Measurements from ENCODE around the gene DUSP11.
A peak's percentile ranks its signal among the peaks of the same experiment; 100 is the strongest.
"Not testable (repeated sequence)": the region's sequence is repeated elsewhere in the genome, so short reads cannot be mapped to it uniquely, and the experiment has no call there.

DUSP11 gene

GRCh38 chr2:73776381-73776780 lies 3.5 kb downstream of the DUSP11 start:
- intact Hi-C loops (cut with DNase I), result no loop called here

GRCh38 chr2:73772819-73773218 lies 7.1 kb downstream of the DUSP11 start:
- intact Hi-C loops (cut with DNase I), result no loop called here
- DNase-seq, result no peak

More at GRCh38 chr2:73776381-73776780, 3.5 kb downstream of the DUSP11 start:
- DNase-seq, result no peak

- no peak for DNase-seq
- intact Hi-C loops (cut with DNase I), result no loop called here
Measured at GRCh38 chr2:73770725-73771124, 9.2 kb downstream of the DUSP11 start.

GRCh38 chr2:73766994-73767393 lies 12.9 kb downstream of the DUSP11 start:
- DNase-seq, result no peak
- intact Hi-C loops (cut with DNase I), result no loop called here

- intact Hi-C loops (cut with DNase I), result no loop called here
- DNase-seq, result no peak
Measured at GRCh38 chr2:73766349-73766748, 13.6 kb downstream of the DUSP11 start.

- intact Hi-C loops (cut with DNase I), result no loop called here
- no peak for DNase-seq
Measured at GRCh38 chr2:73764945-73765344, 15.0 kb downstream of the DUSP11 start.

- intact Hi-C loops (cut with DNase I), result no loop called here
Measured at GRCh38 chr2:73762571-73762970, 17.3 kb downstream of the DUSP11 start.

GRCh38 chr2:73759904-73760303 lies 20.0 kb downstream of the DUSP11 start:
- DNase-seq, result no peak
- intact Hi-C loops (cut with DNase I), result no loop called here

More at GRCh38 chr2:73762571-73762970, 17.3 kb downstream of the DUSP11 start:
- DNase-seq, result no peak

GRCh38 chr2:73759285-73759764 lies 20.6 kb downstream of the DUSP11 start:
- DNase-seq, result no peak
- intact Hi-C loops (cut with DNase I), result no loop called here

GRCh38 chr2:73754332-73754731 lies 25.6 kb downstream of the DUSP11 start:
- intact Hi-C loops (cut with DNase I), result not testable (repeated sequence)

GRCh38 chr2:73749314-73749713 lies 30.6 kb downstream of the DUSP11 start:
- no peak for DNase-seq
- intact Hi-C loops (cut with DNase I), result no loop called here

More at GRCh38 chr2:73754332-73754731, 25.6 kb downstream of the DUSP11 start:
- not testable (repeated sequence) for DNase-seq

- no peak for DNase-seq
- intact Hi-C loops (cut with DNase I), result no loop called here
Measured at GRCh38 chr2:73746877-73747208, 33.1 kb downstream of the DUSP11 start.

- DNase-seq, result no peak
Measured at GRCh38 chr2:73746015-73746876, 33.7 kb downstream of the DUSP11 start.

GRCh38 chr2:73740767-73741166 lies 39.1 kb downstream of the DUSP11 start:
- DNase-seq, result no peak
- intact Hi-C loops (cut with DNase I), result no loop called here

More at GRCh38 chr2:73746015-73746876, 33.7 kb downstream of the DUSP11 start:
- intact Hi-C loops (cut with DNase I), result no loop called here

GRCh38 chr2:73739101-73739500 lies 40.8 kb downstream of the DUSP11 start:
- intact Hi-C loops (cut with DNase I), result loop anchor here (10.0 kb wide), 1 partner anchor 504 kb away; the partner anchor contains the start of genes CCT7 and PRADC1
- DNase-seq, result no peak

- DNase-seq, result peak; percentile 93 to 99 (median 96)
- intact Hi-C loops (cut with DNase I), result loop anchor here (10.0 kb wide), 1 partner anchor 502 kb away; the partner anchor contains the start of genes CCT7 and PRADC1
Measured at GRCh38 chr2:73736855-73737779, 42.8 kb downstream of the DUSP11 start, which contains the start of gene TPRKB. Gene TPRKB, minus strand, starts transcription at chr2:73737345. Its CDS starts 2,776 bp downstream, at chr2:73734569.

GRCh38 chr2:73736378-73736777 lies 43.5 kb downstream of the DUSP11 start:
- no peak for DNase-seq
- intact Hi-C loops (cut with DNase I), result loop anchor here (10.0 kb wide), 1 partner anchor 502 kb away; the partner anchor contains the start of genes CCT7 and PRADC1

- intact Hi-C loops (cut with DNase I), result loop anchor here (10.0 kb wide), 1 partner anchor 496 kb away; the partner anchor contains the start of genes CCT7 and PRADC1
- peak in 8 of 10 donors; percentile 15 to 90 (median 32) for DNase-seq
Measured at GRCh38 chr2:73730810-73731209, 49.1 kb downstream of the DUSP11 start.

GRCh38 chr2:73728711-73729110 lies 51.2 kb downstream of the DUSP11 start:
- intact Hi-C loops (cut with DNase I), result no loop called here
- DNase-seq, result no peak

- intact Hi-C loops (cut with DNase I), result no loop called here
- DNase-seq, result no peak
Measured at GRCh38 chr2:73728043-73728442, 51.9 kb downstream of the DUSP11 start.
